ENCODE data around the gene ASPN. TPM values are rescaled to one million over a fixed set of nuclear protein-coding genes. Genes with fewer than 3 reads are reported as not detected.

Gene ASPN
- total RNA-seq, 2 donors from 2014 or later: not detected

GRCh38 chr9:92478783-92479182, 3.5 kb downstream of the ASPN start:
- peaks cover 4 to 7% of the 10 kb centered on the region in 2 donors for H3K4me1 Mint-ChIP-seq (ENCODE audit: low read depth in 2 of 2)
- ATAC-seq (no peak), DNase-seq (ENCODE audit: low spot score) (no peak)
- no peak overlapping the region for H3K27ac Mint-ChIP-seq
- no peaks in the 10 kb centered on the region for H3K27me3 Mint-ChIP-seq
- no peak overlapping the region for H3K4me3 Mint-ChIP-seq
- no peaks in the 10 kb centered on the region for H3K36me3 Mint-ChIP-seq
- no peaks in the 10 kb centered on the region for H3K9me3 Mint-ChIP-seq

GRCh38 chr9:92476962-92477361, 5.3 kb downstream of the ASPN start:
- no peaks in the 10 kb centered on the region for H3K9me3 Mint-ChIP-seq
- H3K27ac Mint-ChIP-seq: no peak overlapping the region
- H3K4me3 Mint-ChIP-seq: no peak overlapping the region
- ATAC-seq (peak in 1 of 2 donors; percentile 20), DNase-seq (ENCODE audit: low spot score) (no peak)
- no peaks in the 10 kb centered on the region for H3K36me3 Mint-ChIP-seq
- H3K27me3 Mint-ChIP-seq: no peaks in the 10 kb centered on the region
- H3K4me1 Mint-ChIP-seq (ENCODE audit: low read depth in 2 of 2): peaks cover 4 to 7% of the 10 kb centered on the region in 2 donors

GRCh38 chr9:92474587-92474986, 7.7 kb downstream of the ASPN start:
- Mint-ChIP-seq H3K36me3 (no peaks in the 10 kb centered on the region), H3K27me3 (no peaks in the 10 kb centered on the region), H3K9me3 (no peaks in the 10 kb centered on the region), H3K4me3 (no peak overlapping the region), H3K27ac (no peak overlapping the region), H3K4me1 (ENCODE audit: low read depth in 2 of 2) (no peaks in the 10 kb centered on the region)
- DNase-seq (ENCODE audit: low spot score): no peak
- ATAC-seq: no peak

GRCh38 chr9:92468206-92468605, 14.1 kb downstream of the ASPN start:
- H3K27me3 Mint-ChIP-seq: no peaks in the 10 kb centered on the region
- H3K27ac Mint-ChIP-seq: no peak overlapping the region
- H3K4me3 Mint-ChIP-seq: no peak overlapping the region
- no peaks in the 10 kb centered on the region for H3K9me3 Mint-ChIP-seq
- DNase-seq (ENCODE audit: low spot score): no peak
- no peaks in the 10 kb centered on the region for H3K36me3 Mint-ChIP-seq
- H3K4me1 Mint-ChIP-seq (ENCODE audit: low read depth in 2 of 2): no peaks in the 10 kb centered on the region
- no peak for ATAC-seq

GRCh38 chr9:92467511-92467910, 14.8 kb downstream of the ASPN start:
- ATAC-seq (no peak), DNase-seq (ENCODE audit: low spot score) (no peak)
- H3K4me3 Mint-ChIP-seq: no peak overlapping the region
- no peaks in the 10 kb centered on the region for H3K9me3 Mint-ChIP-seq
- H3K27ac Mint-ChIP-seq: no peak overlapping the region
- H3K36me3 Mint-ChIP-seq: no peaks in the 10 kb centered on the region
- H3K4me1 Mint-ChIP-seq (ENCODE audit: low read depth in 2 of 2): no peaks in the 10 kb centered on the region
- no peaks in the 10 kb centered on the region for H3K27me3 Mint-ChIP-seq

- ATAC-seq: no peak
- H3K4me1 Mint-ChIP-seq (ENCODE audit: low read depth in 2 of 2): no peaks in the 10 kb centered on the region
Observed at GRCh38 chr9:92467041-92467440, 15.3 kb downstream of the ASPN start.

GRCh38 chr9:92463984-92464383, 18.3 kb downstream of the ASPN start:
- no peaks in the 10 kb centered on the region for H3K9me3 Mint-ChIP-seq
- DNase-seq (ENCODE audit: low spot score) (no peak), ATAC-seq (no peak)
- no peak overlapping the region for H3K27ac Mint-ChIP-seq
- H3K4me1 Mint-ChIP-seq (ENCODE audit: low read depth in 2 of 2): no peaks in the 10 kb centered on the region
- H3K36me3 Mint-ChIP-seq: no peaks in the 10 kb centered on the region
- no peak overlapping the region for H3K4me3 Mint-ChIP-seq
- no peaks in the 10 kb centered on the region for H3K27me3 Mint-ChIP-seq

More at GRCh38 chr9:92467041-92467440, 15.3 kb downstream of the ASPN start:
- Mint-ChIP-seq H3K27me3 (no peaks in the 10 kb centered on the region), H3K4me3 (no peak overlapping the region), H3K36me3 (no peaks in the 10 kb centered on the region), H3K27ac (no peak overlapping the region), H3K9me3 (no peaks in the 10 kb centered on the region)
- DNase-seq (ENCODE audit: low spot score): no peak

GRCh38 chr9:92463387-92463786, 18.9 kb downstream of the ASPN start:
- Mint-ChIP-seq H3K4me3 (no peak overlapping the region), H3K36me3 (no peaks in the 10 kb centered on the region), H3K9me3 (no peaks in the 10 kb centered on the region), H3K27ac (no peak overlapping the region), H3K27me3 (no peaks in the 10 kb centered on the region), H3K4me1 (ENCODE audit: low read depth in 2 of 2) (no peaks in the 10 kb centered on the region)
- DNase-seq (ENCODE audit: low spot score) (no peak), ATAC-seq (no peak)

- H3K9me3 Mint-ChIP-seq: no peaks in the 10 kb centered on the region
- DNase-seq (ENCODE audit: low spot score): no peak
- H3K4me1 Mint-ChIP-seq (ENCODE audit: low read depth in 2 of 2): no peaks in the 10 kb centered on the region
- ATAC-seq: no peak
- H3K27me3 Mint-ChIP-seq: no peaks in the 10 kb centered on the region
- H3K4me3 Mint-ChIP-seq: no peak overlapping the region
- H3K27ac Mint-ChIP-seq: no peak overlapping the region
- H3K36me3 Mint-ChIP-seq: no peaks in the 10 kb centered on the region
Observed at GRCh38 chr9:92457576-92457975, 24.7 kb downstream of the ASPN start.

GRCh38 chr9:92455217-92455616, 27.1 kb downstream of the ASPN start:
- Mint-ChIP-seq H3K27ac (no peak overlapping the region), H3K36me3 (no peaks in the 10 kb centered on the region), H3K4me1 (ENCODE audit: low read depth in 2 of 2) (no peaks in the 10 kb centered on the region), H3K27me3 (no peaks in the 10 kb centered on the region), H3K9me3 (no peaks in the 10 kb centered on the region), H3K4me3 (no peak overlapping the region)
- ATAC-seq (no peak), DNase-seq (ENCODE audit: low spot score) (no peak)

- no peak for ATAC-seq
- no peak overlapping the region for H3K27ac Mint-ChIP-seq
- no peak overlapping the region for H3K4me3 Mint-ChIP-seq
- H3K36me3 Mint-ChIP-seq: no peaks in the 10 kb centered on the region
- DNase-seq (ENCODE audit: low spot score): no peak
- H3K9me3 Mint-ChIP-seq: no peaks in the 10 kb centered on the region
- H3K27me3 Mint-ChIP-seq: no peaks in the 10 kb centered on the region
- no peaks in the 10 kb centered on the region for H3K4me1 Mint-ChIP-seq (ENCODE audit: low read depth in 2 of 2)
Observed at GRCh38 chr9:92446536-92446935, 35.8 kb downstream of the ASPN start.

- Mint-ChIP-seq H3K27ac (no peak overlapping the region), H3K9me3 (no peaks in the 10 kb centered on the region), H3K27me3 (no peaks in the 10 kb centered on the region), H3K4me1 (ENCODE audit: low read depth in 2 of 2) (peaks cover 10 to 16% of the 10 kb centered on the region in 2 donors), H3K36me3 (no peaks in the 10 kb centered on the region), H3K4me3 (no peak overlapping the region)
- DNase-seq (ENCODE audit: low spot score) (no peak), ATAC-seq (no peak)
Observed at GRCh38 chr9:92444841-92445240, 37.5 kb downstream of the ASPN start.

- peak; percentile 55 to 84 for ATAC-seq
- no peak for DNase-seq (ENCODE audit: low spot score)
- no peaks in the 10 kb centered on the region for H3K36me3 Mint-ChIP-seq
Observed at GRCh38 chr9:92440751-92441046, 41.6 kb downstream of the ASPN start.

GRCh38 chr9:92439921-92440750, 42.2 kb downstream of the ASPN start:
- H3K27ac Mint-ChIP-seq: peak overlapping the region; percentile 79 to 86
- peaks cover 11 to 20% of the 10 kb centered on the region in 2 donors for H3K4me1 Mint-ChIP-seq (ENCODE audit: low read depth in 2 of 2)
- H3K36me3 Mint-ChIP-seq: no peaks in the 10 kb centered on the region
- peak overlapping the region; percentile 79 for H3K4me3 Mint-ChIP-seq
- H3K27me3 Mint-ChIP-seq: no peaks in the 10 kb centered on the region
- DNase-seq (ENCODE audit: low spot score) (no peak), ATAC-seq (peak; percentile 45 to 55)
- H3K9me3 Mint-ChIP-seq: no peaks in the 10 kb centered on the region

More at GRCh38 chr9:92440751-92441046, 41.6 kb downstream of the ASPN start:
- peaks cover 11 to 20% of the 10 kb centered on the region in 2 donors for H3K4me1 Mint-ChIP-seq (ENCODE audit: low read depth in 2 of 2)
- no peaks in the 10 kb centered on the region for H3K27me3 Mint-ChIP-seq
- H3K4me3 Mint-ChIP-seq: peak overlapping the region; percentile 79
- no peaks in the 10 kb centered on the region for H3K9me3 Mint-ChIP-seq
- H3K27ac Mint-ChIP-seq: peak overlapping the region; percentile 79 to 86
